Lung (tissue), 12 donors: ENCODE results near the gene ZDHHC7. TPM values are rescaled to one million over a fixed set of nuclear protein-coding genes. Genes with fewer than 3 reads are reported as not detected.
"Not testable (repeated sequence)": the region's sequence is repeated elsewhere in the genome, so short reads cannot be mapped to it uniquely, and the experiment has no call there.

Source experiments
- ATAC-seq: fragments of 200-7000 bp; cut with Tn5 transposase; one replicate; pipeline ENCODE4 v1.9.1; 2020; ENCODE audit warnings: moderate number of reproducible peaks; ENCODE audit not compliant: insufficient read depth, low FRiP score
- DNase-seq, 3 donors: peaks; one replicate each; pipeline ENCODE4 v3.0.0-alpha.2; 2013 to 2017
- H3K27ac ChIP-seq, 2 donors: one replicate each; pipeline ENCODE4 v1.5.1; 2013; ENCODE audit warnings: mild to moderate bottlenecking in 2 of 2, moderate library complexity in 2 of 2, control low read depth in 1 of 2, inconsistent platforms in 1 of 2, low read depth in 1 of 2, low read length in 1 of 2
- H3K27me3 ChIP-seq, 3 donors: one replicate each; pipeline ENCODE4 v1.5.1; 2013; ENCODE audit warnings: low read length in 2 of 3; ENCODE audit not compliant: control insufficient read depth in 3 of 3, insufficient read depth in 3 of 3
- H3K36me3 ChIP-seq, 4 donors: one replicate each; pipeline ENCODE4 v1.5.1; 2013; ENCODE audit warnings: low read length in 4 of 4, mild to moderate bottlenecking in 1 of 4, moderate library complexity in 1 of 4; ENCODE audit not compliant: control insufficient read depth in 4 of 4, insufficient read depth in 4 of 4
- H3K4me1 ChIP-seq, 5 donors: one replicate each; pipeline ENCODE4 v1.5.1; 2013; ENCODE audit warnings: low read length in 5 of 5, mild to moderate bottlenecking in 2 of 5, moderate library complexity in 1 of 5; ENCODE audit not compliant: control insufficient read depth in 5 of 5, insufficient read depth in 5 of 5
- H3K4me3 ChIP-seq: one replicate; pipeline ENCODE4 v1.5.1; 2013; ENCODE audit warnings: mild to moderate bottlenecking, control low read depth, moderate library complexity
- H3K9ac ChIP-seq, 2 donors: one replicate each; pipeline ENCODE4 v1.5.1; 2013; ENCODE audit warnings: low read length in 2 of 2, control low read depth in 1 of 2; ENCODE audit not compliant: insufficient read depth in 1 of 2
- H3K9me3 ChIP-seq, 4 donors: one replicate each; pipeline ENCODE4 v1.5.1; 2013; ENCODE audit warnings: low read length in 3 of 4, mild to moderate bottlenecking in 1 of 4, moderate library complexity in 1 of 4; ENCODE audit not compliant: control insufficient read depth in 4 of 4, insufficient read depth in 3 of 4
- WGBS, 2 donors: extraction: QIAGEN DNeasy Blood & Tissue Kit; methylation state at CpG; one replicate each; pipeline ENCODE4 v1.1.7; 2013; 5-methylcytosine and 5-hydroxymethylcytosine counted together
- polyA plus RNA-seq, 2 donors: library from polyadenylated mRNA; stranded (reverse); fragments of 200-250 nt; gene quantifications; one replicate each; pipeline ENCODE4 v1.2.1, GENCODE V29; 2013
- total RNA-seq, 2 donors: library from RNA; depleted of rRNA in 1 of 2; stranded (reverse); fragments of >200 nt in 1 of 2; gene quantifications; one replicate each; pipeline ENCODE4 v1.2.1, GENCODE V29; 2014 to 2021
- TF ChIP-seq, protein P1 (sequence below): IDR thresholded peaks from 2 replicates; pipeline ENCODE4 v1.5.1; 2012; ENCODE audit warnings: mild to moderate bottlenecking; ENCODE audit errors: control extremely low read depth, extremely low read depth
- donor health status: control.
- donor health status: control.
- donor health status: Bipolar disorder and iron deficiency.
- donor health status: healthy.
- donor health status: DM: yes; HTN: yes; CAD: no.

The ZDHHC7 gene
- total and polyA plus RNA-seq, 4 donors = 23.6 to 61.1 (median 45.4) TPM

- Histone ChIP-seq H3K9ac (peak overlapping the region in 1 of 2 donors; percentile 82), H3K27me3 (no peaks in the 10 kb centered on the region), H3K4me3 (no peak overlapping the region), H3K36me3 (no peaks in the 10 kb centered on the region), H3K9me3 (no peaks in the 10 kb centered on the region), H3K4me1 (peaks cover 0 to 32% (median 6%) of the 10 kb centered on the region in 5 donors), H3K27ac (peak overlapping the region in 1 of 2 donors; percentile 89)
- ATAC-seq (no peak), DNase-seq (no peak)
- TF ChIP-seq, protein P1, sequence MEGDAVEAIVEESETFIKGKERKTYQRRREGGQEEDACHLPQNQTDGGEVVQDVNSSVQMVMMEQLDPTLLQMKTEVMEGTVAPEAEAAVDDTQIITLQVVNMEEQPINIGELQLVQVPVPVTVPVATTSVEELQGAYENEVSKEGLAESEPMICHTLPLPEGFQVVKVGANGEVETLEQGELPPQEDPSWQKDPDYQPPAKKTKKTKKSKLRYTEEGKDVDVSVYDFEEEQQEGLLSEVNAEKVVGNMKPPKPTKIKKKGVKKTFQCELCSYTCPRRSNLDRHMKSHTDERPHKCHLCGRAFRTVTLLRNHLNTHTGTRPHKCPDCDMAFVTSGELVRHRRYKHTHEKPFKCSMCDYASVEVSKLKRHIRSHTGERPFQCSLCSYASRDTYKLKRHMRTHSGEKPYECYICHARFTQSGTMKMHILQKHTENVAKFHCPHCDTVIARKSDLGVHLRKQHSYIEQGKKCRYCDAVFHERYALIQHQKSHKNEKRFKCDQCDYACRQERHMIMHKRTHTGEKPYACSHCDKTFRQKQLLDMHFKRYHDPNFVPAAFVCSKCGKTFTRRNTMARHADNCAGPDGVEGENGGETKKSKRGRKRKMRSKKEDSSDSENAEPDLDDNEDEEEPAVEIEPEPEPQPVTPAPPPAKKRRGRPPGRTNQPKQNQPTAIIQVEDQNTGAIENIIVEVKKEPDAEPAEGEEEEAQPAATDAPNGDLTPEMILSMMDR = no peak
- WGBS, 2 donors = 46 to 53% methylated on average over 6 of the region's 6 CpGs
These were observed 43.7 kb upstream of the ZDHHC7 start for GRCh38 chr16:85054948-85055492.

DNA sequence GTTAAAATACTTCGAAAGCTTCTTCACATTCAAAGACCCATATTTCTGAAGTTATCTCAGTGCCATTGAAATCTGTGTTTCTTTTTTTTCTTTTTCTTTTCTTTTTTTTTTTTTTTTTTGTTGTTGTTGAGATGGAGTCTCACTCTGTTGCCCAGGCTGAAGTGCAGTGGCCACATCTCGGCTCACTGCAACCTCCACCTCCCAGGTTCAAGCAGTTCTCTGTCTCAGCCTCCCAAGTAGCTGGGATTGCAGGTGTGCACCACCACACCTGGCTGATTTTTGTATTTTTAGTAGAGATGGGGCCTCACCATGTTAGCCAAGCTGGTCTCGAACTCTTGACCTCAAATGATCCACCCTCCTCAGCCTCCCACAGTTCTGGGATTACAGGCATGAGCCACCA, 43.0 kb upstream of the ZDHHC7 start:
- H3K9ac ChIP-seq, H3K9me3 ChIP-seq, ATAC-seq, H3K36me3 ChIP-seq, H3K27me3 ChIP-seq, H3K4me3 ChIP-seq, DNase-seq: not testable (repeated sequence)
- Histone ChIP-seq H3K4me1 (peaks cover 0 to 32% (median 10%) of the 10 kb centered on the region in 5 donors), H3K27ac (peak overlapping the region in 1 of 2 donors; percentile 4)
- 96 to 98% methylated on average over 3 of the region's 3 CpGs for WGBS, 2 donors

DNA sequence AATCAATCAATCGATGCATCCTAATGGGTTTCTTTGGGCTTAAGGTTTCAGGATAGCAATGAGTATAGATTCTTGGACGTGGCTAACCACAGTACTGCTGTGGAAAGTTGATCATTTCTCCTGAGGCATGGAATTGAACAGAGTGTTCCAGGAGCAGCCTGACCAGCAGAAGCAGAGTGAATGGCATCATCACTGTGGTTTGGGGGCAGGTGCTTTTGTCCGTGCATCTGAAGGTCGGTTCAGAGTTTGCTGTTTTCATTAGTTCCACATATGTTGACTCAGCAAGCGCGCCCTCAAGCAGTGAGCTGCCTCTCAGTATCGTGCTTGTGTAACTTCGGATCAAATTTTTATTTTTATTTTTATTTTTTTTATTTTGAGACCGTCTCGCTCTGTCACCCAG, 41.2 kb upstream of the ZDHHC7 start:
- WGBS, 2 donors = 87 to 93% methylated on average over 10 of the region's 10 CpGs
- H3K27me3 ChIP-seq = no peaks in the 10 kb centered on the region
- TF ChIP-seq, protein P1 = no peak
- H3K9ac ChIP-seq = no peak overlapping the region
- H3K27ac ChIP-seq = no peak overlapping the region
- peaks cover 0 to 39% (median 15%) of the 10 kb centered on the region in 5 donors for H3K4me1 ChIP-seq
- H3K36me3 ChIP-seq = no peaks in the 10 kb centered on the region
- DNase-seq = no peak
- ATAC-seq = no peak
- H3K4me3 ChIP-seq = no peak overlapping the region
- H3K9me3 ChIP-seq = no peaks in the 10 kb centered on the region

- WGBS, 2 donors = 94% methylated on average over 8 of the region's 8 CpGs
These were observed 40.3 kb upstream of the ZDHHC7 start for GRCh38 chr16:85051683-85052082.

More at GRCh38 chr16:85051683-85052082, 40.3 kb upstream of the ZDHHC7 start:
- Histone ChIP-seq H3K36me3 (no peaks in the 10 kb centered on the region), H3K4me3 (no peak overlapping the region), H3K27me3 (no peaks in the 10 kb centered on the region), H3K4me1 (peaks cover 0 to 47% (median 20%) of the 10 kb centered on the region in 5 donors), H3K9ac (no peak overlapping the region), H3K27ac (no peak overlapping the region), H3K9me3 (no peaks in the 10 kb centered on the region)
- ATAC-seq = no peak
- no peak for DNase-seq
- TF ChIP-seq, protein P1 = no peak
